Loucy (cell line): ENCODE data around the gene UBQLN1.

Experiments
- H2AFZ ChIP-seq: fragments of 200-600 bp; sonication (generic); 2 replicates; pipeline ENCODE4 v1.6.0; 2016; ENCODE audit warnings: antibody characterized with exemption, mild to moderate bottlenecking, low read length, moderate library complexity
- H3F3A ChIP-seq: fragments of 200-600 bp; 2 replicates; pipeline ENCODE4 v1.6.0; 2016; ENCODE audit warnings: antibody characterized with exemption, low read depth, mild to moderate bottlenecking
- H3K27me3 ChIP-seq: fragments of 200-600 bp; sonication (generic); 2 replicates; pipeline ENCODE4 v1.6.1; 2014; ENCODE audit warnings: low read length, mild to moderate bottlenecking; ENCODE audit not compliant: insufficient read depth, poor library complexity, severe bottlenecking
- H3K36me3 ChIP-seq: fragments of 200-600 bp; sonication (generic); 2 replicates; pipeline ENCODE4 v1.6.1; 2016; ENCODE audit warnings: low read length; ENCODE audit not compliant: insufficient read depth
- H3K4me1 ChIP-seq: fragments of 200-600 bp; sonication (generic); 2 replicates; pipeline ENCODE4 v1.5.1; 2014; ENCODE audit warnings: low read length, mild to moderate bottlenecking; ENCODE audit not compliant: insufficient read depth, poor library complexity, severe bottlenecking
- H3K4me2 ChIP-seq: fragments of 200-600 bp; sonication (generic); 2 replicates; pipeline ENCODE4 v1.6.0; 2014; ENCODE audit warnings: antibody characterized with exemption, low read length, low read depth, mild to moderate bottlenecking; ENCODE audit not compliant: poor library complexity, severe bottlenecking
- H3K4me3 ChIP-seq: fragments of 200-600 bp; sonication (generic); 2 replicates; pipeline ENCODE4 v1.5.1; 2014; ENCODE audit warnings: low read length, mild to moderate bottlenecking, mixed read lengths; ENCODE audit not compliant: poor library complexity, severe bottlenecking
- H3K79me2 ChIP-seq: fragments of 200-600 bp; sonication (generic); 2 replicates; pipeline ENCODE4 v1.6.1; 2014; ENCODE audit warnings: low read length; ENCODE audit not compliant: insufficient read depth
- H3K9ac ChIP-seq: fragments of 200-600 bp; sonication (generic); 2 replicates; pipeline ENCODE4 v1.6.0; 2014; ENCODE audit warnings: mild to moderate bottlenecking, low read depth, low read length, moderate library complexity; ENCODE audit not compliant: poor library complexity, severe bottlenecking
- H3K9me2 ChIP-seq: fragments of 200-600 bp; sonication (generic); replicated peaks from 2 replicates; pipeline ENCODE4 v1.6.1; 2016; ENCODE audit warnings: low read depth, low read length, mixed read lengths
- H3K9me3 ChIP-seq: fragments of 200-600 bp; sonication (generic); 2 replicates; pipeline ENCODE4 v1.6.1; 2014; ENCODE audit warnings: mild to moderate bottlenecking, antibody characterized with exemption, low read length, low read depth; ENCODE audit not compliant: insufficient read depth
- H4K20me1 ChIP-seq: fragments of 200-600 bp; sonication (generic); 2 replicates; pipeline ENCODE4 v1.6.0; 2014; ENCODE audit warnings: antibody characterized with exemption, low read length, mild to moderate bottlenecking; ENCODE audit not compliant: insufficient read depth, poor library complexity, severe bottlenecking
- CTCF ChIP-seq: fragments of 200-600 bp; sonication (generic); conservative IDR thresholded peaks from 2 replicates; pipeline ENCODE4 v1.5.1; 2014; ENCODE audit warnings: mild to moderate bottlenecking, antibody characterized with exemption, low read length
- EZH2phosphoT487 ChIP-seq: fragments of 200-600 bp; IDR thresholded peaks from 2 replicates; pipeline ENCODE4 v1.6.1; 2018; ENCODE audit warnings: antibody characterized with exemption, mild to moderate bottlenecking, moderate library complexity, borderline replicate concordance

The UBQLN1 gene

GRCh38 chr9:83715221-83715620, 7.5 kb upstream of the UBQLN1 start:
- no peaks in the 10 kb centered on the region for H3K79me2 ChIP-seq
- H3K4me3 ChIP-seq, result no peak overlapping the region
- no peaks in the 10 kb centered on the region for H3K9me2 ChIP-seq
- H3K9ac ChIP-seq, result no peak overlapping the region
- no peak for TF ChIP-seq EZH2phosphoT487
- no peak for TF ChIP-seq CTCF
- H3K36me3 ChIP-seq, result no peaks in the 10 kb centered on the region
- H4K20me1 ChIP-seq, result no peaks in the 10 kb centered on the region
- no peak overlapping the region for H2AFZ ChIP-seq
- no peak overlapping the region for H3K4me2 ChIP-seq
- H3K9me3 ChIP-seq, result no peaks in the 10 kb centered on the region
- no peaks in the 10 kb centered on the region for H3K27me3 ChIP-seq
- H3F3A ChIP-seq, result no peaks in the 10 kb centered on the region
- no peaks in the 10 kb centered on the region for H3K4me1 ChIP-seq

GRCh38 chr9:83714329-83714728, 6.6 kb upstream of the UBQLN1 start:
- H3K27me3 ChIP-seq, result no peaks in the 10 kb centered on the region
- H3K4me1 ChIP-seq, result no peaks in the 10 kb centered on the region
- H3K4me3 ChIP-seq, result no peak overlapping the region
- no peaks in the 10 kb centered on the region for H4K20me1 ChIP-seq
- no peak overlapping the region for H2AFZ ChIP-seq
- no peak overlapping the region for H3K4me2 ChIP-seq
- H3K36me3 ChIP-seq, result no peaks in the 10 kb centered on the region
- TF ChIP-seq CTCF (peak; percentile 59), EZH2phosphoT487 (no peak)
- no peaks in the 10 kb centered on the region for H3K9me3 ChIP-seq
- H3K9me2 ChIP-seq, result no peaks in the 10 kb centered on the region
- H3K9ac ChIP-seq, result no peak overlapping the region
- peaks cover 1% of the 10 kb centered on the region; the same call in 1 of the 2 replicates for H3K79me2 ChIP-seq
- H3F3A ChIP-seq, result no peaks in the 10 kb centered on the region

GRCh38 chr9:83708515-83709158, 879 bp upstream of the UBQLN1 start:
- Histone ChIP-seq H3K9ac (peak overlapping the region; percentile 91), H3K4me2 (peak overlapping the region; percentile 73), H3K9me2 (no peaks in the 10 kb centered on the region), H3K79me2 (peaks cover 45% of the 10 kb centered on the region), H3K4me3 (peak overlapping the region; percentile 90), H3K9me3 (no peaks in the 10 kb centered on the region), H3K27me3 (no peaks in the 10 kb centered on the region), H2AFZ (peak overlapping the region; percentile 98), H3K36me3 (no peaks in the 10 kb centered on the region), H3F3A (no peaks in the 10 kb centered on the region), H3K4me1 (peaks cover 34% of the 10 kb centered on the region), H4K20me1 (peaks cover 37% of the 10 kb centered on the region)
- TF ChIP-seq EZH2phosphoT487, result no peak
- peak; percentile 63 for TF ChIP-seq CTCF
